ENCODE results near the gene MMP2. TPM values are rescaled to one million over a fixed set of nuclear protein-coding genes. Genes with fewer than 3 reads are reported as not detected.
A peak's percentile ranks its signal among the peaks of the same experiment; 100 is the strongest.

MMP2 gene
- total and polyA plus RNA-seq, 2 of the 13 experiments (the other 11 are each of a cell fraction or from before 2014, with no cell fraction given) = 0.31 to 1.3 TPM

DNA sequence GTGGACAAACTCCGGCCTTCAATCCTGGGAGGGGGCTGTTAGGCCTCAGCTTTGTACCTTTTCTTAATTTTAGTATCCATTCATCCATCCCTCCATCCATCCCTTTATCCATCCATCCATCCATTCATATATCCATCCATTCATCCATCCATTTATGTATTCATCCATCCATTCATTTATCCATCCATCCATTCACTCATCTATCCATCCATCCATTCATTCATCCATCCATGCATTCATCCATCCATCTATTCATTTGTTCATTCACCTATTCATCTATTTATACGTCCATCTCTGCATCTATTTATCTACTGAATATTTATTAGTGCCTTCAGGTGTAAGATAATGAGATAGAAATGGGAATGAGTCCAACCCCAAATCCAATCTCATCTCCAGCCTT is 26.0 kb upstream of the MMP2 start:
- in situ Hi-C loops (cut with HindIII; ENCODE audit: extremely low pct_ligation_motif_present, low pct_unique_long_range_greater_than_20kb) (loop anchor here (25.0 kb wide), 1 partner anchor 859 kb away; no protein-coding TSS in a partner anchor), intact Hi-C loops (cut with micrococcal nuclease; ENCODE audit: unreplicated experiment) (no loop called here)
- no peaks in the 10 kb centered on the region for H4K20me1 ChIP-seq (ENCODE audit: insufficient read depth, low read length)
- no peak for FAIRE-seq
- no peaks in the 10 kb centered on the region for H3K4me1 ChIP-seq (ENCODE audit: insufficient read depth, low read length)
- TF ChIP-seq CREM (IDR thresholded peaks at IDR 0.05) = no peak
- TF ChIP-seq CREM (CRISPR knock-in tag; IDR thresholded peaks at IDR 0.05) = no peak
- no peaks in the 10 kb centered on the region for H3K36me3 ChIP-seq (replicated peaks in 1 of 2; ENCODE audit: control insufficient read depth in 1 of 2, insufficient read depth in 2 of 2, low read length in 2 of 2)
- ChIA-PET POLR2A (no interaction called here), CTCF (ENCODE audit: low intra/inter-chr PET ratio, low total read pairs) (interaction anchor here (0.6 kb wide), 1 partner anchor 9 kb away, joined by 4 read pairs; no protein-coding TSS in a partner anchor)
- H3K9ac ChIP-seq (ENCODE audit: insufficient read depth, low read depth, low read length) = no peak overlapping the region
- H3K4me2 ChIP-seq (ENCODE audit: low read depth, low read length) = no peak overlapping the region
- no peaks in the 10 kb centered on the region for H3K79me2 ChIP-seq (ENCODE audit: insufficient read depth, low read length)
- H2AFZ ChIP-seq (ENCODE audit: low read length) = no peak overlapping the region
- H3K4me3 ChIP-seq (replicated peaks in 1 of 3; ENCODE audit: insufficient read depth in 1 of 3, low read depth in 2 of 3, low read length in 3 of 3) = no peak overlapping the region
- no TSS peak for BruUV-seq (replicated peaks)
- no peaks in the 10 kb centered on the region for H3K9me3 ChIP-seq (ENCODE audit: low read length)
- H3K27ac ChIP-seq (ENCODE audit: extremely low read length, insufficient read depth, low read length) = no peak overlapping the region
- ATAC-seq = no peak
- 3% methylated on average over 2 of the region's 2 CpGs for WGBS (ENCODE audit: low lambda C conversion rate)
- no peaks in the 10 kb centered on the region for H3K27me3 ChIP-seq (ENCODE audit: control insufficient read depth in 1 of 2, insufficient read depth in 2 of 2, low read length in 2 of 2)
- no peak for DNase-seq (ENCODE audit: low spot score)

DNA sequence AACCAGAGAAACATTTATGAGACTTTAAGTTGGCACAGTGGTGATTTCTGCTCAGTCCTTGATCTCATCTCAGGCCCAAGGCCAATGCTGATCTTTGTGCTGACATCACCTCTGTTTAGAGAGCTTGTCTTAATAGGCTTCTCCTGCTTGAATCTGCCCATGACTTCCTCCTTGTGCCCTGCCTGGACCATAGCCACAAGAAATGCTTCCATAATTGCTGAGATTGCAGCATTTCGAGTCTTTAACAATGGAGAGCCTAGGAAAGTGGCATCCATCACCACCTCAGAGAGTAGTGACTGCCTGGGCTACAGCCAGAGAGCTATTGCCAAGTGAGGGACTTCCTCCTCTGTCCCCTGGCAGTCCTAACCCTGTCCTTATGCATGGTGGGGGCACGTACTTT is 25.1 kb upstream of the MMP2 start:
- FAIRE-seq = no peak
- CTCF ChIA-PET (ENCODE audit: low intra/inter-chr PET ratio, low total read pairs) = no interaction called here

More for the DNA sequence above, 25.1 kb upstream of the MMP2 start:
- H3K27me3 ChIP-seq (ENCODE audit: control insufficient read depth in 1 of 2, insufficient read depth in 2 of 2, low read length in 2 of 2) = 0 out of 5 replicates have a peak, but pooled peaks cover 0 to 2% of the 10 kb centered on the region in 2 experiments
- DNase-seq (ENCODE audit: low spot score) (no peak), ATAC-seq (no peak)
- 7% methylated on average over 2 of the region's 2 CpGs for WGBS (ENCODE audit: low lambda C conversion rate)
- H3K4me3 ChIP-seq (replicated peaks in 1 of 3; ENCODE audit: insufficient read depth in 1 of 3, low read depth in 2 of 3, low read length in 3 of 3) = no peak overlapping the region
- intact Hi-C loops (cut with micrococcal nuclease; ENCODE audit: unreplicated experiment) = no loop called here
- H3K4me2 ChIP-seq (ENCODE audit: low read depth, low read length) = no peak overlapping the region
- no peak overlapping the region for H3K9ac ChIP-seq (ENCODE audit: insufficient read depth, low read depth, low read length)
- no peaks in the 10 kb centered on the region for H3K4me1 ChIP-seq (ENCODE audit: insufficient read depth, low read length)
- TF ChIP-seq KAT7 (CRISPR knock-in tag; IDR thresholded peaks at IDR 0.05; ENCODE audit: borderline replicate concordance) (no peak), NCOA2 (CRISPR knock-in tag; IDR thresholded peaks at IDR 0.05) (no peak), RFX3 (CRISPR knock-in tag; IDR thresholded peaks at IDR 0.05) (no peak), MAFK (conservative IDR thresholded peaks at IDR 0.05 in 1 of 2, IDR thresholded peaks at IDR 0.05 in 1 of 2; ENCODE audit: low read length in 2 of 2) (peak; percentile 73 to 78), TARDBP (CRISPR knock-in tag; IDR thresholded peaks at IDR 0.05) (no peak), MAFF (IDR thresholded peaks at IDR 0.05; ENCODE audit: low read depth, low read length) (peak; percentile 66)
- in situ Hi-C loops (cut with HindIII; ENCODE audit: extremely low pct_ligation_motif_present, low pct_unique_long_range_greater_than_20kb) = loop anchor here (25.0 kb wide), 1 partner anchor 858 kb away; no protein-coding TSS in a partner anchor
- BruUV-seq (replicated peaks) = no TSS peak
- H4K20me1 ChIP-seq (ENCODE audit: insufficient read depth, low read length) = no peaks in the 10 kb centered on the region
- no peaks in the 10 kb centered on the region for H3K36me3 ChIP-seq (replicated peaks in 1 of 2; ENCODE audit: control insufficient read depth in 1 of 2, insufficient read depth in 2 of 2, low read length in 2 of 2)
- no peaks in the 10 kb centered on the region for H3K9me3 ChIP-seq (ENCODE audit: low read length)
- POLR2A ChIA-PET = no interaction called here
- no peaks in the 10 kb centered on the region for H3K79me2 ChIP-seq (ENCODE audit: insufficient read depth, low read length)
- H3K27ac ChIP-seq (ENCODE audit: extremely low read length, insufficient read depth, low read length) = no peak overlapping the region
- no peak overlapping the region for H2AFZ ChIP-seq (ENCODE audit: low read length)

Data from HepG2 (cell line).